ENCODE results near the gene MACROD2. TPM values are rescaled to one million over a fixed set of nuclear protein-coding genes. Genes with fewer than 3 reads are reported as not detected.
"Not testable (repeated sequence)": the region's sequence is repeated elsewhere in the genome, so short reads cannot be mapped to it uniquely, and the experiment has no call there.

The MACROD2 gene
- total RNA-seq, 4 donors from 2014 or later: 1.8 to 4.8 (median 2.9) TPM

- no peak for DNase-seq
- no peak overlapping the region for H3K27ac ChIP-seq
- TF ChIP-seq CTCF (IDR thresholded peaks at IDR 0.05) (no peak), POLR2A (IDR thresholded peaks at IDR 0.05) (no peak)
Measured at GRCh38 chr20:14214046-14214445, 218.7 kb downstream of the MACROD2 start.

GRCh38 chr20:14215880-14216279 lies 220.6 kb downstream of the MACROD2 start:
- H3K36me3 ChIP-seq; H3K9me3 ChIP-seq; H3K27me3 ChIP-seq; intact Hi-C loops (cut with DNase I); H3K4me1 ChIP-seq; H3K27ac ChIP-seq; H3K4me3 ChIP-seq; DNase-seq: not testable (repeated sequence)
- WGBS, 2 donors: 57 to 65% methylated on average over 1 of the region's 1 CpG

More at GRCh38 chr20:14214046-14214445, 218.7 kb downstream of the MACROD2 start:
- WGBS, 2 donors: 39 to 50% methylated on average over 1 of the region's 1 CpG
- Histone ChIP-seq H3K27me3 (no peaks in the 10 kb centered on the region), H3K4me1 (no peaks in the 10 kb centered on the region), H3K4me3 (no peak overlapping the region), H3K36me3 (no peaks in the 10 kb centered on the region), H3K9me3 (no peaks in the 10 kb centered on the region)
- intact Hi-C loops (cut with DNase I): no loop called here

- Histone ChIP-seq H3K27me3 (no peaks in the 10 kb centered on the region), H3K4me3 (no peak overlapping the region), H3K36me3 (no peaks in the 10 kb centered on the region), H3K4me1 (no peaks in the 10 kb centered on the region), H3K9me3 (no peaks in the 10 kb centered on the region), H3K27ac (peak overlapping the region in 1 of 4 donors; percentile 31)
- intact Hi-C loops (cut with DNase I): no loop called here
- 44 to 63% methylated on average over 2 to 4 of the region's 4 CpGs for WGBS, 2 donors
- no peak for TF ChIP-seq CTCF (IDR thresholded peaks at IDR 0.05)
- TF ChIP-seq POLR2A (IDR thresholded peaks at IDR 0.05): no peak
- no peak for DNase-seq
Measured at GRCh38 chr20:14219801-14220461, 224.6 kb downstream of the MACROD2 start.

- Histone ChIP-seq H3K4me3 (no peak overlapping the region), H3K27me3 (no peaks in the 10 kb centered on the region), H3K36me3 (no peaks in the 10 kb centered on the region), H3K9me3 (no peaks in the 10 kb centered on the region), H3K4me1 (no peaks in the 10 kb centered on the region), H3K27ac (no peak overlapping the region)
- 86 to 100% methylated on average over 1 of the region's 1 CpG for WGBS, 2 donors
- no peak for DNase-seq
- intact Hi-C loops (cut with DNase I): no loop called here
- TF ChIP-seq POLR2A (IDR thresholded peaks at IDR 0.05) (no peak), CTCF (IDR thresholded peaks at IDR 0.05) (no peak)
Measured at GRCh38 chr20:14220986-14221385, 225.7 kb downstream of the MACROD2 start.

GRCh38 chr20:14223806-14224205 lies 228.5 kb downstream of the MACROD2 start:
- intact Hi-C loops (cut with DNase I): no loop called here
- H3K27me3 ChIP-seq: no peaks in the 10 kb centered on the region
- no peaks in the 10 kb centered on the region for H3K4me1 ChIP-seq
- H3K9me3 ChIP-seq: no peaks in the 10 kb centered on the region
- TF ChIP-seq CTCF (IDR thresholded peaks at IDR 0.05) (no peak), POLR2A (IDR thresholded peaks at IDR 0.05) (no peak)
- DNase-seq: no peak
- H3K4me3 ChIP-seq: no peak overlapping the region
- H3K27ac ChIP-seq: no peak overlapping the region
- WGBS, 2 donors: 50 to 55% methylated on average over 3 of the region's 3 CpGs
- no peaks in the 10 kb centered on the region for H3K36me3 ChIP-seq

- H3K9me3 ChIP-seq; DNase-seq; H3K27ac ChIP-seq; H3K36me3 ChIP-seq; H3K27me3 ChIP-seq; H3K4me1 ChIP-seq; intact Hi-C loops (cut with DNase I): not testable (repeated sequence)
- peak overlapping the region; percentile 20 to 53 (median 36) for H3K4me3 ChIP-seq
- 37 to 76% methylated on average over 3 to 4 of the region's 53 CpGs for WGBS, 2 donors
Measured at GRCh38 chr20:14226051-14227049, 231.0 kb downstream of the MACROD2 start.
